ENCODE results near the gene RASL11B.

The RASL11B gene

DNA sequence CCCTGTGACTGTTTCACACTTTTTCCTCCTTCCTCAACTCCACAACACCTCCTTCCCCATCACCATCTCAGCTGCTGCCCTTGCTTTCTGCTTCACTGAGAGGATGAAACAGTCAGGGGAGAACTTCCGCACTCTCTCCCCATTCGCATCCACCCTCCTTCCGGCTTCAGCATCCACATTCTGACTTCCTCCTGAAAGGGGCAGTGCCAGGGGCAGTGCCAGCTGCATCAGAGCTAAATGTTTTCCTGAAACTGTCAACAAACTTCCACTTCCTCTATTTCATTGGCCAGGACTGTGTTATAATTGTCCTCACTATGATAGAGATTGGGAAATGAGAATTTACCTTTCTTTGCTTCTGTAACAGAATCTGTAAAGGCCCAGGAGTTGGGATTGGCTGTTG is 18.2 kb upstream of the RASL11B start:
- FAIRE-seq: no peak

- no peak for FAIRE-seq
Measured at GRCh38 chr4:52844596-52844995, 17.5 kb upstream of the RASL11B start.

DNA sequence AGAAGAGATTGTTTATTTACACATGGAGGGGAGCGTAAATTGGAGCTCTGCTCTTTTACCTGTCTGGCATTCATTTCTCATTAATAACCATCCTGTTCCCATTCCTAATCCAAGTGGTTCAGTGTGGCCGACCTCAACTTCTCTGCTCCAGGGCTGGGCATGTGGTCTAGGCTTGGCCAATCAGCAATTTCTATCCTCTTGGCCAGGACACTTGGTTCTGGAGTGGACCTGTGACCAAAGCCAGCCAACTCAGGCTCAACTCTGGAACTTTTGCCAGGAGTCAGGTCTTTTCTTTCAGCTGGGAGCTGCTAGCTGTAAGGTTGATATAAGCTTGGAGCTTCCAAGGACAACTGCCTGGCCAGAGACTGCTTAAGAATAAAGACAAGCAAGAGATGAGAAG is 15.6 kb upstream of the RASL11B start:
- no peak for FAIRE-seq

- FAIRE-seq: no peak
Measured at GRCh38 chr4:52848254-52848653, 13.9 kb upstream of the RASL11B start.

- FAIRE-seq: no peak
Measured at GRCh38 chr4:52850406-52851124, 11.6 kb upstream of the RASL11B start.

DNA sequence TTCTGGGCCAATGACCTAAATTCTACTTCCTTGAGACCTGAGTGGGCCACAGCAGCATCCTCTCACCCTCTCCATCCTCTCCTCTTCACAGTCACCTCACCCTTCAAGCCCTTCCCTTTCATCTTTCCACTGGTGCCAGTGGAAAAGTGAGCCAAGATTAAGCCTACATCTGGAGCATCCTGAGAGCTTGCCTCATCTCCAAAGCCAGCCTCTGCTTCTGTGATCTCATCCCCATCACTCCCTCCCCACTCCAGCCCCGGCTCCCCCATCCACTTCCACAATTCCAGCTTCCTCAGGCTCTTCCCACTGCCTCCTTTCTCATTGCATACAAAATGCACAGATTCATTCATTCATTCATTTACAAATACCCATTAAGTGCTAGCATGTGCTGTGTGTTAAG is 10.1 kb upstream of the RASL11B start:
- FAIRE-seq: no peak

GRCh38 chr4:52852711-52853110 is 9.4 kb upstream of the RASL11B start:
- FAIRE-seq: no peak

DNA sequence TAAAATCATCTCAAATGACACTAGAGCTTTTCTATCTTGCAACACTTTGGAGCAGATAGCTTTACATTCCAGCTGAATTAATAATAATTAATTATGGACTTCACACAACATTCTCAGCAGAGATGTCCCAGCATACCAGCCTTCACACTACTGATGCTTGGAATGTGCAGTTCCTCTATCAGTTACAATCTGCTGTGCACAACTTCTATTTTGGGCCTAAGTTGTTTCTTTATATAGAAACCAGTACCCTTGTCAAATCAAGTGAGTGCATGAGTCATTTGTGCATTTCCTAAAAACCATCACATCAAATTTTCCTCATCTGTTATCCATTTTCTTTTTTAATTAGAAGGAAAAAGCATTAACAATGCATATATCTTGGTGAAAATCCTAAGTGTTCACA is 8.8 kb upstream of the RASL11B start:
- no peak for FAIRE-seq

- no peak for FAIRE-seq
Measured at GRCh38 chr4:52856801-52857200, 5.3 kb upstream of the RASL11B start.

DNA sequence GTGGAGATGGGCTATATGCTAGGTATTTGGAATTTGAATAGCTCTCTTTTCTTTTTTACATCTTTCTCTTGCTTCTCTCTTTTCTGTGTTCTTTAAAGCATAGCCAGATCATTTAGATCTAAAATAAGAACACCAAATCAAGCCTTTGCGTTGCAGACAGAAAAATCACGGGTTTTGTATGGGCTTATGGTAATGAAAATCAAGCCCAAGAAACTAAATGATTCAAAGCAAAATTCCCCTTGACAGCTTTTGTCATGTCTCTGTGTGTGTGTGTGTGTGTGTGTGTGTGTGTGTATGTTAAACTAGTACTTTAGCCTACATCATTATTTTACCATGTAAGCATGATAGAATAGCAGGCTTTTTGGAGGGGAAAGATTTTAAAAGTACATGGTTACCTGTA is 1.8 kb upstream of the RASL11B start:
- no peak for FAIRE-seq

DNA sequence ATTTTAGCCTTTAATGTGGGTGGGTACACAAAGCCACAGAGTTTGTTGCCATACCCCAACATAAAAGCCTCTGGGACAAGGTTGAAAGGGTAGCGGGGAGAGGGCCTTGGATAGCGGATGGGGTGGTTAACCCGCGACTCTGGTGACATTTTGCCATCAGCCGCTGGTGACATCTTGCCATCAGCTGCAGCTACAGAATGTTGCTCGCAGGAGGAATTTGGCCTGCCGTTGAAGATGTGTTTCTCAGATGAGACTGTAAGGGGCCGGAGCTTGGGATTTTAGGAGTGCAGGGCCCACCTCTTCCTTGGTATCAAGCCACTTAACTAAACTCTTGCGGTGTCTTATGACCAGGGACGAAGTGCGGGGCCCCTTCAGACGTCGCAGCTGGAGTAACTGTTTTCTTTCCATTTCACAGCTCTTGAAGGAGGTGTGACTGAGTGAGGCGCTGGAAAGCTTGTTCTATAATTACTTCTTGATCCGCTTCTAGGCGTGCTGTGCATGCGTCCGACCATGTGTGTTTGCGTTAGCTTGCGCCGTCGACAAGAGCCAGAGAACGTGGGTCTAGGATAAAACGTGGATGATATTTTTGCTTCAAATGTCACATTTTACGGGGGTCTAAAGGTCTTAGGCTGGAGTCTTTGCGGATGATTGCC is 820 bp upstream of the RASL11B start:
- FAIRE-seq: no peak

GRCh38 chr4:52862639-52863161 is 583 bp downstream of the RASL11B start:
- FAIRE-seq: no peak

DNA sequence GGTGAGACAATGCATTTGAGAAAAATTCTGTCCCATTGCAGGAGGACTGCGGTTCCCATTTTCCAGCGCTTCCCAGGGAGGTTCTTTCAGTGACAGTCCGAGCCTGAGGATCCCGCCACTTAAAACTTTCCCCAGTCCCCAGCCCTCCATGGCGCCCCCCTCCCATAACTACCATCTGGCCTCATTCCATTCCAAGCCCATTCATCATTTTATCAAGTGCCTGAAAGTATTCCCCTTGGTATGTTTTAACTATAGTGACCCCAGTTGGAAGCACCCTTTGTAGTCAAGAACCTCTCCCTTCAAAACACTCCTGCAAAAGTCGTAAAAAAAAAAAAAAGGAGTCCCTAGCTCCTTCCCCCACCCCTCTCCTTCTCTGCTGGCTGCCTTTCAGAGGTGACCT is 1.2 kb downstream of the RASL11B start:
- no peak for FAIRE-seq

DNA sequence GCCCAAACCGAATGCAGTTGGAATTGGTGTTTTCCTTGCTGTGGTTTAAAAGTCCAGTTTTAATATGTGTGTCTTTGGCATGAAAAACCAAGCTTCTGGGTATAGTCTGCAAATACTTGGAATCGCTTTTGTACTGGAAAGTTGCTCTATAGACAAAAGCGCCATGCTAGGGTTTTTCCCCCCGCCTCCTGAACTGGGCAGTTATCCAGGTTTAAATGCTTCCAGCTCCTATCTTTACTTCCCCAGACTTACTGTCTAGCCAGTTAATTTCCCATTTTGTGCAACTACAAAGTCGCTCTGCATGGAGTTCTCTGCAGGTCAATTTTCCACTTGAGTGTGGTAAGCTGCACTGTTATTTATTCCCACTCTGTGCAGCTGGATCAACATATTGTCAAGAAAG is 2.7 kb downstream of the RASL11B start:
- no peak for FAIRE-seq

GRCh38 chr4:52865300-52865699 is 3.2 kb downstream of the RASL11B start:
- FAIRE-seq: no peak

DNA sequence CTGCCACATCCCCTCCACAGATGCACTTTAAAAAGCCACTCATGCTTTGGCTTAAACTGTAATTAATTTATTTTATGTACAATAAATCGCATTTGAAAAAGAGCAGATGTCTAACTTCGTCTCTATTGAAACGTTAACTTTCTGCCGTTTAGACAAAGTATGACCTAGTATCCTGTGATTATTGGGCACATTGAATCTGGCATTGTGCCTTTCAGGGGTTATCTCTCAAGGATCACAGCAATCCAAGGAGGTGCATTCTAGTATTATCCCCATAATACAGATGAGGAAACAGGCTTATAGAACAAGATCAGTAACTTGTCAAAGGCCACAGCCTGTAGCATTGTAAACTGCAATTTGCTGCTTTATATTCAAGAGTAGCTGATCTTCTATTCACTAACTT is 4.6 kb downstream of the RASL11B start:
- no peak for FAIRE-seq

GRCh38 chr4:52867163-52867562 is 5.0 kb downstream of the RASL11B start:
- FAIRE-seq: no peak

- FAIRE-seq: no peak
Measured at GRCh38 chr4:52868133-52868532, 6.0 kb downstream of the RASL11B start.

- no peak for FAIRE-seq
Measured at GRCh38 chr4:52869196-52869595, 7.1 kb downstream of the RASL11B start.

- no peak for FAIRE-seq
Measured at GRCh38 chr4:52869656-52870055, 7.5 kb downstream of the RASL11B start.

DNA sequence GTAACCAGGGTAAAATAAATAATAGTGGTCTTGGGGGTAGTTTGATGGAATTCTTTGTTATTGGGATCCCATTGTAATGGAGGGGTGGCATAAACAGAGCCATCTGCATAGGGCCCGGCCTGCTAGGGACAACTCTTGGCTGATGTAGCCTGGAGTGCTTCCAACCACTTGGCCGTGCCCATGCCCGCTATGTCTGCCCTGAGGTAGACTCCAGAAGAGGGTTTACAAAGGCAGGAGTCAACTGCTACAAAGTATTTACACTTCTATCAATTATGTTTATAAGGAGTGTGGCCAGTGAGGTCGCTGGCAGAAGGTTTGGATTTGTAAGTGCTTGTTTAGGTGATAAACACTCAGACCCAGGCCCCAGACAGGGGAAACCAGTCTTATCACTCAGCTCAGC is 8.1 kb downstream of the RASL11B start:
- no peak for FAIRE-seq

- no peak for FAIRE-seq
Measured at GRCh38 chr4:52873191-52873590, 11.1 kb downstream of the RASL11B start.

- FAIRE-seq: no peak
Measured at GRCh38 chr4:52873861-52874343, 11.8 kb downstream of the RASL11B start.

GRCh38 chr4:52874948-52875347 is 12.8 kb downstream of the RASL11B start:
- FAIRE-seq: no peak

Data from colon (tissue), 2 donors.